A549 (cell line): ENCODE data around the gene PDCD1LG2. TPM values are rescaled to one million over a fixed set of nuclear protein-coding genes. Genes with fewer than 3 reads are reported as not detected.
A peak's percentile ranks its signal among the peaks of the same experiment; 100 is the strongest.

Experiments
- ATAC-seq, 2 experiments: fragments of 200-7000 bp in 1 of 2; fragments of >200 bp in 1 of 2; cut with Nextera tagmentation in 1 of 2; cut with Tn5 transposase in 1 of 2; 3 replicates each; pipeline versions ENCODE4 v1.8.0 to v1.9.1; 2018 to 2020; ENCODE audit warnings: mild to moderate bottlenecking in 1 of 2, moderate library complexity in 1 of 2
- CTCF ChIA-PET: fragments of 300-600 bp; sonication (Branson Sonifier 250); formaldehyde crosslinking; extraction: SDS; loops from one replicate; lab custom pipeline; 2021; ENCODE audit warnings: antibody characterized with exemption, inconsistent platforms; lab: Yijun Ruan, JAX
- POLR2A ChIA-PET: fragments of 350-600 bp; formaldehyde crosslinking; extraction: SDS; loops from one replicate; lab custom pipeline; 2021; ENCODE audit warnings: antibody characterized with exemption, inconsistent platforms; lab: Yijun Ruan, JAX
- DNase-seq, 2 experiments: peaks; one replicate each; pipeline versions ENCODE4 v3.0.0 to v3.0.0-alpha.2; 2011 to 2016; ENCODE audit warnings: low read depth in 1 of 2, low spot score in 1 of 2
- FAIRE-seq: peaks from 2 replicates; lab custom pipeline; 2011; peaks lifted over from hg19 to GRCh38; lab: Jason Lieb, UNC
- H3K27ac ChIP-seq, 2 experiments: fragments of >200 bp; sonication (Bioruptor Twin); formaldehyde crosslinking; 3 replicates each; pipeline ENCODE4 v1.5.1; 2016 to 2017
- H3K4me1 ChIP-seq: fragments of >200 bp; sonication (Bioruptor Twin); formaldehyde crosslinking; 3 replicates; pipeline ENCODE4 v1.6.1; 2016
- H3K4me2 ChIP-seq: fragments of >200 bp; sonication (Bioruptor Twin); formaldehyde crosslinking; 3 replicates; pipeline ENCODE4 v1.6.1; 2016
- H3K4me3 ChIP-seq: fragments of >200 bp; sonication (Bioruptor Twin); formaldehyde crosslinking; 3 replicates; pipeline ENCODE4 v1.5.1; 2016
- H3K9me3 ChIP-seq: fragments of >200 bp; sonication (Bioruptor Twin); formaldehyde crosslinking; 3 replicates; pipeline ENCODE4 v1.6.1; 2016
- EHMT2 ChIP-seq: fragments of 200-600 bp; sonication (generic); IDR thresholded peaks from 2 replicates; pipeline ENCODE4 v1.6.1; 2016; ENCODE audit warnings: antibody characterized with exemption, low read depth, mild to moderate bottlenecking, moderate library complexity
- HOXA7 ChIP-seq: fragments of 250-450 bp; sonication (Bioruptor Pico); IDR thresholded peaks from 2 replicates; pipeline ENCODE4 v1.5.0; 2020; ENCODE audit warnings: mild to moderate bottlenecking, moderate library complexity
- HOXB13 ChIP-seq: fragments of 250-450 bp; sonication (Bioruptor Pico); IDR thresholded peaks from 2 replicates; pipeline ENCODE4 v1.5.0; 2020; ENCODE audit warnings: low read depth, mild to moderate bottlenecking, moderate library complexity
- MAFK ChIP-seq: fragments of 450-650 bp; IDR thresholded peaks from 2 replicates; pipeline ENCODE4 v1.6.1; 2014; ENCODE audit not compliant: partially characterized antibody
- NFE2L2 ChIP-seq: fragments of 150-350 bp; conservative IDR thresholded peaks from 2 replicates; pipeline ENCODE4 v1.6.1; 2014; ENCODE audit warnings: low read length
- NR3C1 ChIP-seq: fragments of >200 bp; sonication (Bioruptor Twin); formaldehyde crosslinking; IDR thresholded peaks from 3 replicates; pipeline ENCODE4 v1.6.1; 2017
- PHF8 ChIP-seq: fragments of 200-600 bp; sonication (generic); IDR thresholded peaks from 2 replicates; pipeline ENCODE4 v1.6.1; 2016; ENCODE audit warnings: low read depth, mild to moderate bottlenecking, antibody characterized with exemption, moderate library complexity, borderline replicate concordance
- POLR2A ChIP-seq: IDR thresholded peaks from 2 replicates; pipeline ENCODE4 v1.6.1; 2012; ENCODE audit warnings: mild to moderate bottlenecking, low read length
- RCOR1 ChIP-seq: fragments of 150-350 bp; IDR thresholded peaks from 2 replicates; pipeline ENCODE4 v1.6.1; 2014; ENCODE audit warnings: antibody characterized with exemption, low read length, low read depth
- RNF2 ChIP-seq: fragments of 200-600 bp; sonication (generic); IDR thresholded peaks from 2 replicates; pipeline ENCODE4 v1.6.1; 2016; ENCODE audit warnings: low read depth, mild to moderate bottlenecking, antibody characterized with exemption, moderate library complexity, borderline replicate concordance
- SMC3 ChIP-seq: fragments of >200 bp; sonication (Bioruptor Twin); formaldehyde crosslinking; IDR thresholded peaks from 3 replicates; pipeline ENCODE4 v1.6.1; 2018; ENCODE audit warnings: inconsistent platforms
- ZFP36 ChIP-seq: fragments of 450-650 bp; IDR thresholded peaks from 2 replicates; pipeline ENCODE4 v1.6.1; 2014; ENCODE audit warnings: borderline replicate concordance; ENCODE audit not compliant: partially characterized antibody
- WGBS: methylation state at CpG from one replicate; pipeline ENCODE4 v1.1.6; 2017; ENCODE audit errors: missing lambda C conversion rate; 5-methylcytosine and 5-hydroxymethylcytosine counted together
- polyA plus RNA-seq, 4 experiments: library from polyadenylated mRNA; depleted of rRNA in 3 of 4; stranded (reverse); fragments of >200 nt; fragmentation: RNase III in 1 of 4; extraction: RNeasy Plus Mini Kit Qiagen cat#74134 plus additional on column Dnase treatment in 1 of 4; gene quantifications; 2 replicates in 3 of 4; 3 replicates in 1 of 4; pipeline ENCODE4 v1.2.3, GENCODE V29; 2011 to 2017
- TF ChIP-seq, protein P1 (sequence below): IDR thresholded peaks from 2 replicates; pipeline ENCODE4 v1.6.1; 2012
- TF ChIP-seq, protein P2 (sequence below): fragments of 250-450 bp; sonication (Bioruptor Pico); IDR thresholded peaks from 2 replicates; pipeline ENCODE4 v1.5.0; 2021; ENCODE audit warnings: mild to moderate bottlenecking, moderate library complexity, borderline replicate concordance
- TF ChIP-seq, protein P3 (sequence below): IDR thresholded peaks from 2 replicates; pipeline ENCODE4 v1.6.1; 2012; ENCODE audit warnings: low read depth, borderline replicate concordance
- TF ChIP-seq, protein P4 (sequence below): fragments of >200 bp; sonication (Bioruptor Twin); formaldehyde crosslinking; IDR thresholded peaks from 3 replicates; pipeline ENCODE4 v1.5.1; 2016

Gene PDCD1LG2
- polyA plus RNA-seq, 2 of the 4 experiments (the other 2 are of a cell fraction) = 0.53 TPM

DNA sequence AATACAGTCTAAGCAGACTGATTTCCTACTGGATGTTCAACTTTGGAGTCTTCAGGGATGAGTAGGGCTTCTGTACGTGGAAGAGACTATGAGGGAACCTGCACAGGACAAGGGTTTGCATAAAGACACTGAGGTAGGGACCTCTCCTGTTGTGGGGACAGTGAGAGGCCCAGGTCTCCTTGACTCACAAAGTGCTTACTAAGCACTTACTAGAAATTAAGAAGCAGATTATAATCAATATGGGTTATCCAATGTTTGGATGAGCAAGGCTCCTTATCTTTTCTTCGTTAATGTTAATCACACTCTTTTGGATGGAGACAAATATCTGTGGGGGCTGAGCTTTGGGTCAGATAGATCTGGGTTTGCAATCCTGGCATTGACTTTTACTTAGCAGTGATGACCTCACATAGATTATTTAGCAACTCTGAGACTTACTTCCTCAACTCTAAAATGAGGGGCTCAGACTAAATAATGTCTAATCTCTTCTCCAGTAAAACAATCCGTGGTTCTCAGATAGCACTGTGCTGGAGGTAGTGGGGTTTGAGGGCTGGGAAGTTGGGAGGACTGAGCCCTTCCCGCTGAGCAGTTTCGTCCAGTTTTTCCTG lies 45.9 kb downstream of the PDCD1LG2 start:
- no peak for ATAC-seq

DNA sequence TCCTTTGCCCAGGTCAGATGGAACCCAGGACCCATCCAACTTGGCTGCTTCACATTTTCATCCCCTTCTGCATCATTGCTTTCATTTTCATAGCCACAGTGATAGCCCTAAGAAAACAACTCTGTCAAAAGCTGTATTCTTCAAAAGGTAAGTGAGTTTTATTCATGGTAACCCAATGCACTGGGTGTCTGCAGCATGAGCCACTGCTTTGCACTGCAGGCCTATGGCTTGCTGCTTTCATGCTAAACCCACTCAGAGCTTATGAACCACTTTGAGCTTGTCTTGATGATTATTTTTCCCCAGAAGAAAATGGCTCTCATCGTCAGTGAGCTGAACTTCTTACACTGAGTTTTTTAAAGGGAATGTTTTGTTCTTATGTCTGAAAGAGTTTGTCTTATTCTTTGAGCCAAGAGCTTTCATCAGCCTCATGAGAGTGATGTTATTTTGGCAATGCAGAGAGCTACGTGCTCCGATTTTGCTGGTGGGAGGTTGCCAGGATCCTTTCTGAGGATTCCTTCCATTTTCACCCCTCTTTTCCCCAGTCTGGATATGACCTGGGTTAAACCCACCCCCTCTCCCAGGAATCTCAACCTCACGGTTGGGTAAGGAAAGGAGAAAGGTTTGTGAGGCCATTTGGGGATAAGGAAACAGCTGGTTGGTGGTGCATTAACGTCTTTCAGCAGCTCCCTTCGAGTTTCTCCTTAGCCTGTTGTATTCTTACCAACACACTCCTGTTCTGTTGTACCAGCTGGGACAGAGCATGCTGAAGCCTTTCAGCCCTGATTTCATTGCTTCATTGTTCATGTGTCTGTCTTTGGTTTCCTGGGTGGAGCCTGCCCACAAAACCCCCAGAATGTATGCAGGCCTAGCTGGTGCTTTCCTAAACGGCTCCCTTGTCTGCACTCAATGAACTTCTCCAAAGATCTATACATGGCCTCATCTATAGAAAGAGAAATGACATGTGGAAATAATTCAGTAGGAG lies 47.6 kb downstream of the PDCD1LG2 start:
- DNase-seq (no peak), FAIRE-seq (no peak), ATAC-seq (no peak)
- 55% methylated on average over 7 of the region's 7 CpGs for WGBS
- no peak overlapping the region for H3K4me3 ChIP-seq
- no peak overlapping the region for H3K27ac ChIP-seq
- no peaks in the 10 kb centered on the region for H3K4me1 ChIP-seq
- no peak overlapping the region for H3K4me2 ChIP-seq
- POLR2A ChIA-PET = no interaction called here
- CTCF ChIA-PET = interaction anchor here (0.7 to 4.2 kb wide), 6 partner anchors 9 to 372 kb away, joined by 3 to 21 read pairs (median 3); partner anchors contain the start of gene INSL6
- no peaks in the 10 kb centered on the region for H3K9me3 ChIP-seq
- TF ChIP-seq, protein P1, sequence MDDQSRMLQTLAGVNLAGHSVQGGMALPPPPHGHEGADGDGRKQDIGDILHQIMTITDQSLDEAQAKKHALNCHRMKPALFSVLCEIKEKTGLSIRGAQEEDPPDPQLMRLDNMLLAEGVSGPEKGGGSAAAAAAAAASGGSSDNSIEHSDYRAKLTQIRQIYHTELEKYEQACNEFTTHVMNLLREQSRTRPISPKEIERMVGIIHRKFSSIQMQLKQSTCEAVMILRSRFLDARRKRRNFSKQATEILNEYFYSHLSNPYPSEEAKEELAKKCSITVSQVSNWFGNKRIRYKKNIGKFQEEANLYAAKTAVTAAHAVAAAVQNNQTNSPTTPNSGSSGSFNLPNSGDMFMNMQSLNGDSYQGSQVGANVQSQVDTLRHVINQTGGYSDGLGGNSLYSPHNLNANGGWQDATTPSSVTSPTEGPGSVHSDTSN = no peak
- TF ChIP-seq HOXB13 (CRISPR knock-in tag) (no peak), NR3C1 (no peak), POLR2A (no peak), RCOR1 (no peak), PHF8 (no peak), RNF2 (no peak), NFE2L2 (no peak), HOXA7 (CRISPR knock-in tag) (no peak), ZFP36 (no peak), SMC3 (no peak)
- TF ChIP-seq, protein P2, sequence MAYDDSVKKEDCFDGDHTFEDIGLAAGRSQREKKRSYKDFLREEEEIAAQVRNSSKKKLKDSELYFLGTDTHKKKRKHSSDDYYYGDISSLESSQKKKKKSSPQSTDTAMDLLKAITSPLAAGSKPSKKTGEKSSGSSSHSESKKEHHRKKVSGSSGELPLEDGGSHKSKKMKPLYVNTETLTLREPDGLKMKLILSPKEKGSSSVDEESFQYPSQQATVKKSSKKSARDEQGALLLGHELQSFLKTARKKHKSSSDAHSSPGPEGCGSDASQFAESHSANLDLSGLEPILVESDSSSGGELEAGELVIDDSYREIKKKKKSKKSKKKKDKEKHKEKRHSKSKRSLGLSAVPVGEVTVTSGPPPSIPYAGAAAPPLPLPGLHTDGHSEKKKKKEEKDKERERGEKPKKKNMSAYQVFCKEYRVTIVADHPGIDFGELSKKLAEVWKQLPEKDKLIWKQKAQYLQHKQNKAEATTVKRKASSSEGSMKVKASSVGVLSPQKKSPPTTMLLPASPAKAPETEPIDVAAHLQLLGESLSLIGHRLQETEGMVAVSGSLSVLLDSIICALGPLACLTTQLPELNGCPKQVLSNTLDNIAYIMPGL (CRISPR knock-in tag) = no peak

More for the DNA sequence above, 45.9 kb downstream of the PDCD1LG2 start:
- TF ChIP-seq RCOR1 = no peak
- TF ChIP-seq, protein P3, sequence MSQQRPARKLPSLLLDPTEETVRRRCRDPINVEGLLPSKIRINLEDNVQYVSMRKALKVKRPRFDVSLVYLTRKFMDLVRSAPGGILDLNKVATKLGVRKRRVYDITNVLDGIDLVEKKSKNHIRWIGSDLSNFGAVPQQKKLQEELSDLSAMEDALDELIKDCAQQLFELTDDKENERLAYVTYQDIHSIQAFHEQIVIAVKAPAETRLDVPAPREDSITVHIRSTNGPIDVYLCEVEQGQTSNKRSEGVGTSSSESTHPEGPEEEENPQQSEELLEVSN = no peak
- TF ChIP-seq HOXB13 (CRISPR knock-in tag) = no peak
- TF ChIP-seq, protein P4, sequence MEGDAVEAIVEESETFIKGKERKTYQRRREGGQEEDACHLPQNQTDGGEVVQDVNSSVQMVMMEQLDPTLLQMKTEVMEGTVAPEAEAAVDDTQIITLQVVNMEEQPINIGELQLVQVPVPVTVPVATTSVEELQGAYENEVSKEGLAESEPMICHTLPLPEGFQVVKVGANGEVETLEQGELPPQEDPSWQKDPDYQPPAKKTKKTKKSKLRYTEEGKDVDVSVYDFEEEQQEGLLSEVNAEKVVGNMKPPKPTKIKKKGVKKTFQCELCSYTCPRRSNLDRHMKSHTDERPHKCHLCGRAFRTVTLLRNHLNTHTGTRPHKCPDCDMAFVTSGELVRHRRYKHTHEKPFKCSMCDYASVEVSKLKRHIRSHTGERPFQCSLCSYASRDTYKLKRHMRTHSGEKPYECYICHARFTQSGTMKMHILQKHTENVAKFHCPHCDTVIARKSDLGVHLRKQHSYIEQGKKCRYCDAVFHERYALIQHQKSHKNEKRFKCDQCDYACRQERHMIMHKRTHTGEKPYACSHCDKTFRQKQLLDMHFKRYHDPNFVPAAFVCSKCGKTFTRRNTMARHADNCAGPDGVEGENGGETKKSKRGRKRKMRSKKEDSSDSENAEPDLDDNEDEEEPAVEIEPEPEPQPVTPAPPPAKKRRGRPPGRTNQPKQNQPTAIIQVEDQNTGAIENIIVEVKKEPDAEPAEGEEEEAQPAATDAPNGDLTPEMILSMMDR = no peak
- TF ChIP-seq EHMT2 = no peak
- TF ChIP-seq MAFK = peak; percentile 94
- no peak for TF ChIP-seq RNF2
- no peaks in the 10 kb centered on the region for H3K4me1 ChIP-seq
- DNase-seq = no peak
- no peak for FAIRE-seq
- H3K4me2 ChIP-seq = no peak overlapping the region
- ChIA-PET CTCF (interaction anchor here (4.2 kb wide), 1 partner anchor 33 kb away, joined by 21 read pairs; no protein-coding TSS in a partner anchor), POLR2A (no interaction called here)
- no peaks in the 10 kb centered on the region for H3K9me3 ChIP-seq
- no peak overlapping the region for H3K27ac ChIP-seq
- no peak overlapping the region for H3K4me3 ChIP-seq
- WGBS = 61% methylated on average over 5 of the region's 5 CpGs
